Pancreas (tissue), 10 donors: ENCODE data around the gene RPS6KA6. TPM values are rescaled to one million over a fixed set of nuclear protein-coding genes. Genes with fewer than 3 reads are reported as not detected.

Experiments
- ATAC-seq, 4 donors: fragments of 200-7000 bp; cut with Tn5 transposase; one replicate each; pipeline versions ENCODE4 v1.8.0 to v1.9.1; 2020; ENCODE audit warnings: mild to moderate bottlenecking in 4 of 4, moderate library complexity in 4 of 4
- DNase-seq, 6 donors: peaks; one replicate each; pipeline ENCODE4 v3.0.0-alpha.2; 2020
- FAIRE-seq: peaks from 2 replicates; lab custom pipeline; 2012; peaks lifted over from hg19 to GRCh38; lab: Jason Lieb, UNC
- H3K27ac ChIP-seq, 4 donors: fragments of 200-600 bp; sonication (generic); 1 replicate in 3 of 4; 2 replicates in 1 of 4; pipeline versions ENCODE4 v1.5.0 to v1.8.0; 2020
- H3K27me3 ChIP-seq, 4 donors: fragments of 200-600 bp; one replicate each; pipeline ENCODE4 v1.8.0; 2021
- H3K36me3 ChIP-seq, 3 donors: fragments of 200-600 bp; sonication (generic) in 1 of 3; one replicate each; pipeline versions ENCODE4 v1.5.0 to v1.8.0; 2020 to 2021
- H3K4me1 ChIP-seq, 3 donors: fragments of 200-600 bp; one replicate each; pipeline ENCODE4 v1.8.0; 2021
- H3K4me3 ChIP-seq, 4 donors: fragments of 200-600 bp; sonication (generic) in 2 of 4; one replicate each; pipeline versions ENCODE4 v1.5.0 to v1.8.0; 2020 to 2021
- H3K9me3 ChIP-seq, 4 donors: fragments of 200-600 bp; one replicate each; pipeline ENCODE4 v1.8.0; 2021
- CTCF ChIP-seq, 4 donors: fragments of 200-600 bp; sonication (generic) in 3 of 4; IDR thresholded peaks; one replicate each; pipeline versions ENCODE4 v1.5.0 to v1.8.0; 2021; ENCODE audit warnings: antibody characterized with exemption in 4 of 4
- WGBS, 2 donors: extraction: QIAGEN DNeasy Blood & Tissue Kit; methylation state at CpG; one replicate each; pipeline ENCODE4 v1.1.7; 2013; 5-methylcytosine and 5-hydroxymethylcytosine counted together
- intact Hi-C, 3 donors: fragments of 100-400 bp; cut with DNase I; formaldehyde crosslinking; loops; one replicate each; pipeline versions ENCODE4 v1.11.1 to v1.14.2; 2022
- polyA plus RNA-seq, 2 donors: library from polyadenylated mRNA; stranded (reverse); fragments of 200-250 nt; gene quantifications; one replicate each; pipeline ENCODE4 v1.2.3, GENCODE V29; 2013
- total RNA-seq, 6 donors: library from RNA; stranded (reverse); fragmentation: NEBNext Ultra II Directional in 4 of 6; extraction: Animal tissue kit (Norgen Biotek cat#: 25700) in 4 of 6; gene quantifications; one replicate each; pipeline versions ENCODE4 v1.2.1 to v1.2.4, GENCODE V29; 2021 to 2023
- donor health status: healthy with polysubstance abuse.
- donor health status: DM: no; HTN: no; CAD: no; lungs with moderate emphysema.
- donor health status: DM: no; HTN: no; CAD: no.
- donor health status: control.
- donor health status: control.
- donor health status: Bipolar disorder and iron deficiency.
- donor health status: DM: yes; HTN: yes; CAD: no.
- donor health status: DM: no; HTN: no; CAD: no.
- donor health status: DM: no; HTN: no; CAD: no.
- donor health status: DM: yes; HTN: yes; CAD: no.

The RPS6KA6 gene
- total and polyA plus RNA-seq, 8 donors = 0.46 to 3.5 (median 1.1) TPM

- H3K9me3 ChIP-seq = no peaks in the 10 kb centered on the region
- no peak for ATAC-seq
- no peak overlapping the region for H3K4me3 ChIP-seq
- intact Hi-C loops = no loop called here
- no peaks in the 10 kb centered on the region for H3K36me3 ChIP-seq
- peaks cover 0 to 12% (median 0%) of the 10 kb centered on the region in 4 donors for H3K27me3 ChIP-seq
- H3K4me1 ChIP-seq = no peaks in the 10 kb centered on the region
- no peak for FAIRE-seq
- 57 to 69% methylated on average over 1 of the region's 1 CpG for WGBS, 2 donors
- H3K27ac ChIP-seq = no peak overlapping the region
- no peak for TF ChIP-seq CTCF (IDR thresholded peaks at IDR 0.05)
- no peak for DNase-seq
Observed at GRCh38 chrX:84153538-84153937, 34.5 kb downstream of the RPS6KA6 start.

GRCh38 chrX:84144991-84145390 lies 43.0 kb downstream of the RPS6KA6 start:
- FAIRE-seq = no peak

GRCh38 chrX:84144281-84144680 lies 43.7 kb downstream of the RPS6KA6 start:
- TF ChIP-seq CTCF (IDR thresholded peaks at IDR 0.05) = no peak
- no peak for DNase-seq
- intact Hi-C loops = no loop called here
- WGBS, 2 donors = 62 to 98% methylated on average over 1 of the region's 1 CpG
- H3K4me3 ChIP-seq = no peak overlapping the region
- H3K9me3 ChIP-seq = no peaks in the 10 kb centered on the region
- H3K36me3 ChIP-seq = no peaks in the 10 kb centered on the region
- FAIRE-seq = no peak
- H3K27ac ChIP-seq = no peak overlapping the region
- H3K4me1 ChIP-seq = no peaks in the 10 kb centered on the region
- no peaks in the 10 kb centered on the region for H3K27me3 ChIP-seq
- ATAC-seq = no peak

More at GRCh38 chrX:84144991-84145390, 43.0 kb downstream of the RPS6KA6 start:
- 74 to 92% methylated on average over 3 of the region's 3 CpGs for WGBS, 2 donors
- TF ChIP-seq CTCF (IDR thresholded peaks at IDR 0.05) = no peak
- no peak overlapping the region for H3K4me3 ChIP-seq
- DNase-seq = no peak
- intact Hi-C loops = no loop called here
- no peak for ATAC-seq
- no peaks in the 10 kb centered on the region for H3K27me3 ChIP-seq
- no peaks in the 10 kb centered on the region for H3K36me3 ChIP-seq
- no peaks in the 10 kb centered on the region for H3K4me1 ChIP-seq
- no peak overlapping the region for H3K27ac ChIP-seq
- H3K9me3 ChIP-seq = no peaks in the 10 kb centered on the region

- intact Hi-C loops = no loop called here
- H3K4me3 ChIP-seq = no peak overlapping the region
Observed at GRCh38 chrX:84133023-84133422, 55.0 kb downstream of the RPS6KA6 start.

More at GRCh38 chrX:84133023-84133422, 55.0 kb downstream of the RPS6KA6 start:
- Histone ChIP-seq H3K27me3 (no peaks in the 10 kb centered on the region), H3K36me3 (no peaks in the 10 kb centered on the region), H3K4me1 (no peaks in the 10 kb centered on the region), H3K9me3 (no peaks in the 10 kb centered on the region), H3K27ac (no peak overlapping the region)
- ATAC-seq (no peak), FAIRE-seq (peak; percentile 92), DNase-seq (no peak)
- TF ChIP-seq CTCF (IDR thresholded peaks at IDR 0.05) = no peak
- WGBS, 2 donors = 29 to 59% methylated on average over 2 of the region's 2 CpGs
